Measurements from ENCODE around the gene HID1.

Gene HID1

GRCh38 chr17:74951680-74952421 is 20.7 kb downstream of the HID1 start:
- in situ Hi-C loops (cut with MboI; ENCODE audit: low sequenced_read_pairs), result no loop called here

DNA sequence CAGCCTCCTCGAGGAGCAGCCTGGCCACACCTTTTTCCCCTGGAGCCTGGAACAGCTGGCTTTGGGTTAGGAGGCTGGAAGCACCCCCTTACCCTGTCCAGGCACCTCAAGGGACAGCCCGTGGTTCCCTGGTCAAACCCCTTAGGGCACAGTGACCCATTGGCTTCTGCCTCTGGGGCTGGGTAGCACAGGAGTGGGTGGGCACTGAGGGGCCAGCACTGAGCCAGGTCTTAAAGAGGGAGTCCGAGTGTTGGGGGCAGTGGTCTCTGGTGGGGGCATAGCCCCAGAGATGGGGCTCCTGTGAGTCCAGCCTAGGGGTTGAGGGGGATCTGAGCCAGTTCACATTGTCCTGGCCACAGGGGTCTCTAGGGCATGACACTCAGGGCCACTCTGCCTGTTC is 21.5 kb downstream of the HID1 start:
- in situ Hi-C loops (cut with MboI; ENCODE audit: low sequenced_read_pairs), result no loop called here

- in situ Hi-C loops (cut with MboI; ENCODE audit: low sequenced_read_pairs), result no loop called here
Measured at GRCh38 chr17:74950207-74950606, 22.4 kb downstream of the HID1 start.

DNA sequence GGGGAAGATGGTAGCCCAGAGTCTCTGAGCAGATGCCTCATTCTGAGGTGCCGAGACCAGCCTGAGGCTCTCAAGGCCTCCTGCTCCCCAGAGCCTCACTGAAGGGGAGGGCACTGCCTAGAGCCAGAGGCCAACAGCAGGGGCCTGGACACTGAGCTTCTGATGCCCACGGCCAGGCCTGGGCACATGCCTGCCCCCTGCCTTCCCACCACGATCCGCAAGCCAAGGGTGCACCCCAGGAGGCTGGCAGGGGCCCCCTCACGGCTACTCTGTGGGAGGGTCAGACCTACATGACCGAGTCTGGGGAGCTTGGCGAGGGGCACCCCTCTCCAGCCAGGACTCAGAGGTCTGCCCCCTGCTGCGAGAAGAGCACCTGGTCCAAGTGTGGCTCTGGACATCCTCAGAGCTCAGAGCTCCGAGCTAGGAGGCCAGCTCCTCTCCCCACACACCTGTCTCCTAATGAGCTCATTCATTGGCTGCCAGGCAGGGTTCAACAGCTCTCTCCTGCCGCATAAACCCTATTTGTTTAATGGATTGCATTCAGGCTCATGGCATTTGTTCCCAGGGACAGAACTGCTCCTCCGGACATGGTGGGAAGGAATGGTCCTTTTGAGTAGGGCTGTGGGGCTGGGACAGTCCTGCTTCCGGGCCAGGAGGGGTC is 23.0 kb downstream of the HID1 start:
- in situ Hi-C loops (cut with MboI; ENCODE audit: low sequenced_read_pairs), result no loop called here

DNA sequence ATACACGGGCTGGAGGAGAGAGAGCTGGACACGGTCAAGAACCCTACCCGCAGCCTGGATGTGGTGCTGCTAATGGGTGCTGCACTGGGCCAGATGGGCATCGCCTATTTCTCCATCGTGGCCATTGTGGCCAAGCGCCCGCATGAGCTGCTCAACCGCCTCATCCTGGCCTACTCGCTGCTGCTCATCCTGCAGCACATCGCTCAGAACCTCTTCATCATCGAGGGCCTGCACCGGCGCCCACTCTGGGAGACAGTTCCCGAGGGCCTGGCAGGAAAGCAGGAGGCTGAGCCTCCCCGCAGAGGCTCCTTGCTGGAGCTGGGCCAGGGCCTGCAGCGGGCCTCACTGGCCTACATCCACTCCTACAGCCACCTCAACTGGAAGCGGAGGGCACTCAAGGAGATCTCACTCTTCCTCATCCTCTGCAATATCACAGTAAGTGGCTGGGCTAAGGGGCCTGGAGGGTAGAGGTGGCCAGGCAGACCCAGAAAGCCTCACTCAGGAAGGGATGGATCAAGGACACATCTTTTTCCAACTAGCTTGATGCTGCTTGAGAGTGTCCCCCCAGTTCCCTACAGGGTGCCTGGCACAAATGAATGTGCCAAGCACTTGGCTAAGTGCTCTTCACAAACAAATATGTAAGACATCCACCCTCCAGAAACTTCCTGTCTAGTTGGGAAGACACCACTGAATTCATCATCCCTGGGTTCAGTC is 25.4 kb downstream of the HID1 start:
- in situ Hi-C loops (cut with MboI; ENCODE audit: low sequenced_read_pairs), result no loop called here

- in situ Hi-C loops (cut with MboI; ENCODE audit: low sequenced_read_pairs), result no loop called here
Measured at GRCh38 chr17:74946641-74947040, 25.9 kb downstream of the HID1 start.

GRCh38 chr17:74945543-74945942 is 27.0 kb downstream of the HID1 start:
- in situ Hi-C loops (cut with MboI; ENCODE audit: low sequenced_read_pairs), result no loop called here

DNA sequence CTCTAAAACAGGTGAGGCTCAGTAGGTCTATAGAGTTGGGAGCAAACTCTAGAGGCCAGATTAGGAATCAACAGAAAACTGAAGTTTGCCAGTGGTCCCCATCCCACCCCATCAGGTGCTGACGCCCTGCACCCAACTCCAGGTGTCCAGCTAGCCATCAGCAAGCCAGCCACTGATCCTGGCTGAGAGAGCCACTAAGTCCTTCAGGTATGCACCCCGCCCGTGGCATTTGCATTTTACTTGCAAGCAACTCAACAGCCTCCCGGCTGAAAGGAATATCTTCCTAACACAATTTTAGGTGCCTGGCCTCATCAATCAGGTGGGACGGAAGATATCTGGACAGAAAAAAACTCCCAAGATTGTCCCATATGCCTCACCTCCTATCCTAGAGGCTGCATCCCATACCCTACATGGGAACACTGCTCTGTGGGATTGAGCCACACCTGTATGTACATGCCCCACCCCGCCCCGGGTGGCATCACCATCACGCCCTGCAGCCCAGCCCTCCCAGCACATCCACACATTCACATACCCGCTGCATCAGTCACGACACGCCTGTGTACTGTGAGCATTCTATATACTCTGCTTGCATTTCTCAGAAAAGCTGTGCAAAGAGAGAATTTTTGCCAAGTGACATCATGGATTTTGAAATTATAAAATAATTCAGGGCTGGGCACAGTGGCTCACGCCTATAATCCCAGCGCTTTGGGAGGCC is 28.6 kb downstream of the HID1 start:
- in situ Hi-C loops (cut with MboI; ENCODE audit: low sequenced_read_pairs), result no loop called here

DNA sequence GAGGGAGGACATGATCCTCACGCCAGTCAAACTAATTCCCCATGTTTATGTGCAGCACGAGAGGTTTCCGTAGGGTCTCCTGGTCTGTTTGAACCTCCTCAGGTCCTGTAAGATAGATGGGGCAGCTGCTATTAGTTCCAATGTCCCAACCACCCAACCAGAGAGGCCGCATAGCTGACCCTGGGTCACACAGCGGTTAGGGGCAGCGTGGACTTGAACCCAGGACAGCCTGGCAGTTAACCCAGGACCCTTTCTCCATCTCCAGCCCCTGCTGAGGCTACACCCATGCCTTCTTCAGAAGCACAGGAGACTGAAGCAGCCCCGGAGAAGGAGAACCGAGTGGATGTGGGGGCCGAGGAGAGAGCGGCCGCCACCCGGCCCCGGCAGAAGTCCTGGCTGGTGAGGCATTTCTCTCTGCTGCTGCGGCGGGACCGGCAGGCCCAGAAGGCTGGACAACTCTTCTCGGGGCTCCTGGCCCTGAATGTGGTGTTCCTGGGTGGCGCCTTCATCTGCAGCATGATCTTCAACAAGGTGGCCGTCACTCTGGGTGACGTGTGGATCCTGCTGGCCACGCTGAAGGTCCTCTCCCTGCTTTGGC is 31.3 kb downstream of the HID1 start:
- in situ Hi-C loops (cut with MboI; ENCODE audit: low sequenced_read_pairs), result no loop called here

DNA sequence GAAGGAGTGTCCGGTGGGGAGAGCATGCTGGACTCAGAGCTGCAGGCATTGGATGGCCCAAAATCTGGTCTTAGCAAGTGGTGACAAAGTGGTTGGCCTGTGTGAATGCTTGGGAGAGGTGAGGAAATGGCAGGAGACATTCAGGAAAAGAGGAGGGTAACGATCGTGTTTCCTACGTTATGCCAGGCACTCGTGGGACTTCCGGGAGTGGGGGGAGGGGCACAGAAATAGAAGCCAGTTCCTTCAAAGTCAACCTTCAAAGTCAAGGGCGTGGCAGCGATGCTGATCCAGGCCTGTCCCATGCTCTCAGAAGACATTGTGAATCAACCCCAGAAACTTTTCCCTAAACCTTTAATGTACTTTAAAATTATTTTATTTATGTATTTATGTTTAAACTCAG is 33.0 kb downstream of the HID1 start:
- in situ Hi-C loops (cut with MboI; ENCODE audit: low sequenced_read_pairs), result no loop called here

- in situ Hi-C loops (cut with MboI; ENCODE audit: low sequenced_read_pairs), result no loop called here
Measured at GRCh38 chr17:74938194-74938950, 34.2 kb downstream of the HID1 start.

DNA sequence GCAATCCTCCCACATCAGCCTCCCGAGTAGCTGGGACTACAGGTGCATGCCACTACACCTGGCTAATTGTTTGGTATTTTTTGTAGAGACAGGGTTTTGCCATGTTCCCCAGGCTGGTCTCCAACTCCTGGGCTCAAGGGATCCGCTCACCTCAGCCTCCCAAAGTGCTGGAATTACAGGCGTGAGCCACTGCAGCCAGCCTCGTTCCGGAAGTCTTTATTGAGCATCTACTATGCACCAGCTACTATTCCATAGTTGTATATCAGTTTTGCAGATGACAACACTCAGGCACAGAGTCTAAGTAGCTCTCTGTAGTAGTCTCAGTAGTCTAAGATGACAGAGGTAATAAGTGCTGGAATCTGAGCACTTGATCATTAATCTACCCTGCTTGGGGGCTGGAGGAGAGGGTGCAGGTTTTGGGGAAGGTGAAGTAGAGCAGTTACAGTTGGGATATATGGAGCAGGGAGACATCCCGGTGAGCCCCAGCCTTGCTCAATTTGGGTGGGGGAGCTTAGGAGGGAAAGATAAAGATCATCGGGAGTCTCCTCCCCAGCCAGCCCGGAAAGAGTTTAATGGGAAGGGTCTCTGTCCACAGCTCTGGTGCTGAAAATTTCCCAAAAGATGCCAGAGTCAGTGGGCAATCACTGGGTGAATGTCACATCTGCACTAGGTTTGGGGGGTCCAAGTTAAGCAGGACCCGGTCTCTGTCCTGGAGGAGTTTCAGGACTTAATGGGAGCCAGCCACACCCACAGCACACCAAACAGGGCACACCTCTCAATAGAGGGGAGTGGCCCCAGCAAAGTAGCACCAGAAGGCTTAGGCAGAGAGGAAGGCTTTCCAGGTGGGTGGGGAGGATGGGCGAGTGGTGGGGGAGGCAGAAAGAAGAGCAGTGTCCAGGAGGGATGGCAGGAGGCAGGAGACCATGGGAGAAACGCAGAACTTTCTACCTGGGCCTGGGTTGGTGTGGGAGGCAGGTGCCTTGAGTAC is 35.2 kb downstream of the HID1 start:
- in situ Hi-C loops (cut with MboI; ENCODE audit: low sequenced_read_pairs), result no loop called here

- in situ Hi-C loops (cut with MboI; ENCODE audit: low sequenced_read_pairs), result no loop called here
Measured at GRCh38 chr17:74936470-74936799, 36.1 kb downstream of the HID1 start.

DNA sequence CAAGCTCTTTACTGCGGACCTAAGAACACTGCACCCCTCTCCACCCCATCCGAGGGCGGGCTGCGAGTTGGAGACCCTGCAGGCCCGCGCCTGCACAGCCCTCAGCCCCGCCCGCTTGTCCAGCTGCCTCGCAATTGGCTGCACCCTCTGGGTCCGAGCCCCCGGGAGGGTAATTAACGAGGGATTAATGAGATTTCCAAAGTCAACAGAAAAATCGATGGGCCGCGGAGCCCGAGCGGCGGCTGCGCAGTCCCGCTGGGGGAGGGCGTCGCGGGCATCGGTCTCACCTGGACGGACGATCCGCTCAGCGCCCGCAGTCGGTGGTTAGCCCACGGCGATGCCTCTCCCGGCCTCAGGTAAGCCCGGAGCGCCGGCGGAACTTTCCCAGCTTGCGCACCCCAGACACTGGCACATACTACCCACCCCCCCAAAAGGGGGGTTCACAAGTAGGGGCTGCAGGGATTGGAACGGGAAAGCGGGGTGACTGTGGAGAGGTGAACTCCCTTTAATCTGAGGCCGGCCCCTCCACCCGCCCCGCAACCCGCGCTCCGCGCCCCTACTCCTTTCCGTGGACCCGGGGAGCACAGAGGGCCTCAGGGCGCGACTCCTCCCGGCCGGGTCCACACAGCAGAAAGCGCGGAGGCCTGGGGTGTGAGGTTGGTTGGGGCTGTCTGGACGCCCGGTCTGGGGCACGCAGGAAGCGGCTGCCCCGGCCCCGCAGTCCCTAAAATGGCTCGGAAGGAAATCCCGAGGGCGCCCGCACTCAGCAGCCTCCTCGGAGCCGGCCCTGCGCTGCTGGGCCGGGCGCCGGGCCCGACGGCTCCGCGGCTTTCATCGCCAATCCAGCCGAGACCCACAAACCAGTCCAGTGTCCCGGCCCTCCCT is 36.7 kb downstream of the HID1 start, which contains the start of gene OTOP3:
Gene OTOP3, plus strand, starts transcription at position 314 of the 885 bp plus-strand sequence. Its CDS starts 24 bp downstream, at position 338.
- in situ Hi-C loops (cut with MboI; ENCODE audit: low sequenced_read_pairs), result no loop called here

GRCh38 chr17:74935048-74935447 is 37.5 kb downstream of the HID1 start:
- in situ Hi-C loops (cut with MboI; ENCODE audit: low sequenced_read_pairs), result no loop called here

- in situ Hi-C loops (cut with MboI; ENCODE audit: low sequenced_read_pairs), result no loop called here
Measured at GRCh38 chr17:74930535-74931036, 42.0 kb downstream of the HID1 start.

GRCh38 chr17:74928786-74929185 is 43.8 kb downstream of the HID1 start:
- in situ Hi-C loops (cut with MboI; ENCODE audit: low sequenced_read_pairs), result no loop called here

DNA sequence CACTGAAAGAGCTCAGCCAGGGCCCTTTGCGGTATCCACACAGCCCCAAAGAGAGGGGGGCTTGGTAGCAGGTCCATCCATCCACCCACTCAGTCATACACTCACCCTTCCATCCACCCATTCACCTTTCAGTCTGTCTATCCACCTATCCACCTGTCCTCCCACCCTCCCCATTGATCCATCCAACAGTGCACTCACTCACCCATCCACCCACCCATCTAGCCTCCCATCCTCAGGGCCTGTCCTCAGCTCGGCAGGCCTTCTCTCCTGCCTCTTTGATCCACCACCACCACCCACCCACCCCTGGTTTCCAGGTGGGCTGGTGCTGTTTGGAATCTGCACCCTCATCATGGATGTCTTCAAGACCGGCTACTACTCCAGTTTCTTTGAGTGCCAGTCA is 47.3 kb downstream of the HID1 start:
- in situ Hi-C loops (cut with MboI; ENCODE audit: low sequenced_read_pairs), result no loop called here
